ENCODE data around the gene FYB1. TPM values are rescaled to one million over a fixed set of nuclear protein-coding genes. Genes with fewer than 3 reads are reported as not detected.

FYB1 gene
- total and polyA plus RNA-seq, 2 experiments from 2014 or later = not detected

- DNase-seq (ENCODE audit: low spot score) = no peak
- TF ChIP-seq ETS1 (IDR thresholded peaks at IDR 0.05) (no peak), CTCF (conservative IDR thresholded peaks at IDR 0.05; ENCODE audit: low read depth in 2 of 2) (no peak), POLR2AphosphoS5 (IDR thresholded peaks at IDR 0.05; ENCODE audit: low read depth) (no peak), ZNF114 (CRISPR knock-in tag; IDR thresholded peaks at IDR 0.05) (no peak), CREB1 (CRISPR knock-in tag; IDR thresholded peaks at IDR 0.05; ENCODE audit: low read depth) (no peak), ZNF331 (CRISPR knock-in tag; IDR thresholded peaks at IDR 0.05; ENCODE audit: low read depth) (no peak), EZH2phosphoT487 (IDR thresholded peaks at IDR 0.05; ENCODE audit: unreplicated experiment) (no peak), REST (IDR thresholded peaks at IDR 0.05; ENCODE audit: unreplicated experiment) (no peak), ZNF462 (CRISPR knock-in tag; IDR thresholded peaks at IDR 0.05) (no peak), EZH2 (IDR thresholded peaks at IDR 0.05; ENCODE audit: low read depth, unreplicated experiment) (no peak), NANOG (IDR thresholded peaks at IDR 0.05; ENCODE audit: borderline replicate concordance) (no peak), STAT1 (IDR thresholded peaks at IDR 0.05; ENCODE audit: unreplicated experiment) (no peak), JUNB (IDR thresholded peaks at IDR 0.05; ENCODE audit: unreplicated experiment) (no peak)
- no peak for ATAC-seq
- H3K4me3 Mint-ChIP-seq = no peak overlapping the region
- Histone ChIP-seq H3K9me2 (ENCODE audit: insufficient read depth) (peaks cover 9% of the 10 kb centered on the region; the same call in 1 of the 2 replicates), H3K4me1 (ENCODE audit: insufficient read depth) (no peaks in the 10 kb centered on the region), H3K27ac (ENCODE audit: low read depth) (no peak overlapping the region), H3K36me3 (ENCODE audit: insufficient read depth) (no peaks in the 10 kb centered on the region), H3K27me3 (ENCODE audit: insufficient read depth) (no peaks in the 10 kb centered on the region), H3K4me2 (no peak overlapping the region), H3K79me2 (replicated peaks; ENCODE audit: insufficient read depth) (no peaks in the 10 kb centered on the region), H4K20me1 (replicated peaks; ENCODE audit: insufficient read depth) (no peaks in the 10 kb centered on the region), H2AFZ (no peak overlapping the region), H3F3A (replicated peaks; ENCODE audit: low read depth) (no peaks in the 10 kb centered on the region), H3K4me3 (no peak overlapping the region)
- no peaks in the 10 kb centered on the region for H3K9me3 Mint-ChIP-seq
- no peaks in the 10 kb centered on the region for H3K4me1 Mint-ChIP-seq
- H3K27ac Mint-ChIP-seq = no peak overlapping the region
- H3K27me3 Mint-ChIP-seq (ENCODE audit: insufficient read depth, low read depth, poor library complexity) = peaks cover 2% of the 10 kb centered on the region
- no peaks in the 10 kb centered on the region for H3K36me3 Mint-ChIP-seq (ENCODE audit: low read depth)
Observed at GRCh38 chr5:39264528-39264927, 45.2 kb upstream of the FYB1 start.

All from GM23338 (cell line).